Measurements from ENCODE around the gene ST3GAL5. TPM values are rescaled to one million over a fixed set of nuclear protein-coding genes. Genes with fewer than 3 reads are reported as not detected.

Gene ST3GAL5
- polyA plus RNA-seq, 4 donors: 10.8 to 13.1 (median 11.3) TPM

DNA sequence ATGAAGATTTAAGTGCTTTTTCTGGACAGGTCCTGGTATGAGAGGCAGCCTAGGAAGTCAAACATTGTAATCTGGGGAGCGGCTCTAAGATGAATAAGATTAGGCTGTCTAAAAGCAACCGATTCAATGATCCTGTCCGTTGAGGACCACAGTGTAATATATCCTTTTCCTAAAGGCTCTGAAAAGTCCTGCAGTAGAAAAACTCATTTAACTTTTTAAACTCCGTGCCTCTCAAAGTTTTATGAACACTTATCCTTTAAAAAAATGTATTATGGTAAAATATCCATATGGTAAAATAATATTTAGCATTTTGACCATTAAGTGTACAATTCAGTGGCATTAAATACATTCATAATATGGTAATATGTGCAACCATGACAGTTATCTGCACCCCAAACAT lies 95.2 kb downstream of the ST3GAL5 start:
- no peak for DNase-seq (ENCODE audit: low read depth in 4 of 4, low spot score in 3 of 4)

DNA sequence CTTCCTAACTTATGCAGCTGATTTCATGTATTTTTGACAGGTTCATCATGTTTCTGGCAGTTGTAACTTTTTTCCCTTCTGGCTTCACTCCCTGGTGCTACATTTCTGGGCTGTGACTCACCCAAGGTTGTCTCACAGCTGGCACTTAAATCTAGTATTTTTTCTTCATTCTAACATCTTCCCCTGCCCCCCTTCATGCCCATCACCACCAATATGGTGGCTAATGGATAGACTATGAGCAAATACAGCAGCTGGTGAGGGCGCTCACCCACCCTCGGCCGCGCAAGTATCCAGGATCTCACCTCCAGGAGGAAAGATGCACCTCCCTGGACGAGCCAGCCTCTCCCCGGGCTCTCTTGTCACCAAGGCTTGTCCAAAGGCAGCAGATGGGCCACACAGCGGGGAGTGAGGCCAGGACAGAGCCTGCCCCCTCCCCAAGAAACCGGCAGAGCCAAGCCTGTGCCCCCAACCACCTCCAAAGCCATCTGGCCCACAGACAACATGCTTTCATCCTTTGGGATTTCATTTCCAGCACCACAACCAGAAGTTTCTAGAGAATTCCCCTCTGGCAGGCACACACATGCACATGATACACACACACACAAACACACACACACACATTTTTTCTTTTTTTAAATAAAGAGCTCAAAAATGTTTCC lies 95.9 kb downstream of the ST3GAL5 start:
- no peak for DNase-seq (ENCODE audit: low read depth in 4 of 4, low spot score in 3 of 4)

DNA sequence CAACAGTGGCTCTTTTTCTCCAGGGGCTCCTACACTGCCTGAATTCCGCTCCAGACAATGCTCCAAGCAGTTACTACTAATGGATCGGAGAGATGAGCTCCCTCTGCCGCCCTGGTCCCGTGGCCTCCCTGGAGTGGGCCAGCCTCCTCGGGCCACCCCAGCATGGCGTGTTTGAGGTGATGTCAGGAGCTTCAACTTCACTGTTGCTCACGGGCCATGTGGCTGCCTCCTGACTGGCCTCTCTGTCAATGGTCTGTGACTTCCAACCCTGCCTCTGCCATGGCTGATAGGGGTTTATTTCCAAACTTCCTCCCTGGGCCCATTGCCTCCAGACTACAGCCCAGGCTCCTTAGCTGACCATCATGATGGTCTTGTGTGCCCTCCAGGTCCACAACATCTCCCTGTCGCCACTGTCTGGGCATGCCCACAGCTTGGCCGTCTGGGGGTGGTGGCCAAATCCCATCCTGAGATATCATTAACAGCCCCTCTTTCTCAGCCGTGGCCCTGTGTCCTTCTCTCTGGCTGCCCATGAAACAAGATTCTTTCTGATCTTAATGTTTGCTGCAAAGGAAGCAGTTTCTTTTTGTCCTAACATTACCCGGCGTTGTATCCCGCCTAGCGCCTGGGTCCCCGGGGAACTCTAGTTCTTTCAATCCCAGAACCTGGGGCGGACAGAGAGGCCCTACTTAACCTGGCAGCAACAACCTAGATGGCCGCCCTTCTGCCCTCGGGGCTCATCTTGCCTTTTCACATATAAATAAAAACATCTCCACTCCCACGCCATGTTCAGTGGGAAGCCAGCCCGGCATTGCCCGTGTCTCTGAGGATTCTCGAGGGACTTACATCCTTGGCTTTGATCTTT lies 96.9 kb downstream of the ST3GAL5 start:
- no peak for DNase-seq (ENCODE audit: low read depth in 4 of 4, low spot score in 3 of 4)

DNA sequence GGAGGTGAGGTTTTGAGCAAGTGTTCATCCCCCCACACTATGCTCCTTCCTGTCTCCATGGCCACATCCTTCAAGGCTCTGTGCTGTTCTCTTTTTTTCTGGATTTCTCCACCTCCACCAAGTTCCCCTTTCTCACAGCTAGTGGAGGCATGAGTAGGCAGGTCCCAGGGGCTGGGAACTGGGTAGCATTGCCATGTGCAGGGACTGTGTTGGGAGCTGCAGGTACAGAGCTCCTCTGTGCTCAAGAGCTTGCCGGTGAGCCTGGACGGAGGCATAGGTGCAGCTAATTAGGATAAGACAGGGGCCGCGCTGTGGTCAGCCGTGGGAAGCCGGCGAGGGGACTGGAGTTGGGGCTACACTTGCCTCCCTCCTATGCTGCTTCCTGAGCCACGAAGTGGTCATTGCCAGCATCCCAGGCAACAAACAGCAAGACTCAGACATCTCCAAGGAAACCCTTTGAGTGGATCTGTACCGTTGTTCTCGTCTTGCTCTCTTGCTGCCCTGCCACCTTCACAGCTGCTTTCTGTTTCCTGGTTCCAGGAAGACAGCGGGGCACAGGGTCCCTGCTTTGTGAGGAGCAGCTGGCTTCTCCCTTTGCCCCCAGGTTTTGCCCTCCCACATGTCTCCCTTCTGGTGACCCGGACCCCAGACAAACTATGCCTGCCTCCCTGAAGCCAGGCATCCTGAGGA lies 98.1 kb downstream of the ST3GAL5 start:
- no peak for DNase-seq (ENCODE audit: low read depth in 4 of 4, low spot score in 3 of 4)

DNA sequence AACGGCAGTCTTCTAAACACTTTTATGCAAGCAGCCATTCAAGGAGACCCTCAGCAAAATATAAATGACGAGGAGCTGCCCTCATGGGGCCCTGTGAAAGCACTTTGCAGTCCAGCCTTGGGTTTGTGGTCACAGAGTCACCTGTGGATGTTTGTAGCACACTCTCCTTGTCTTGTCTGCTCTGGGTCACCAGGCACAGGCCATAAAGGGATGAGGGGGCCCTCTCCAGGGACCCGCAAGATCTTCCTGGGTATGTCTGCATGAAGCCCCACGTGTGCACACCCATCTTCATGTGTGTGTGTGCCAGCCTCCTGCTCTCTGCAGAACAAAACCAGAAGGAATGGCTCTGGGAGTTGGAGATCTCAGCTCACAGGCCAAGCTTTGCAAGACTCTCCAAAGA lies 98.8 kb downstream of the ST3GAL5 start:
- DNase-seq (ENCODE audit: low read depth in 4 of 4, low spot score in 3 of 4): no peak

DNA sequence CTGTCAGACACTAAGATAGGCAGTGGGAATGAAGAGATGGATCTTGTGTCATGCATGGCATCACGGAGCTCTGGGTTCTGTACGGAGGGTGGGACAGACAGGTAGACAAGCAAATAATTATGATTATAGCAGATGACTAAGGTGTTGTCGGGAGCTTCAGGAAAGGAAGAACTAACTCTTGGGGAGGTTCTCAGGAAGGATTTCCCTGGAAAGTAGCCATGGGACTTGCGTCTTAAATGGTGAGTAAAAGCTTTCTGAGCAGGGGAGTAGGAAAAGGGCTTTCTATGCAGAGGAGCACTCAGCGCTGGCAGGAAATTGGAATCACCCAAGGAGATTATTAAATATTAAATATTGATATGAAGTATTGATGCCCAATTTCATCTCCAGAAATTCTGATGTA lies 99.5 kb downstream of the ST3GAL5 start:
- no peak for DNase-seq (ENCODE audit: low read depth in 4 of 4, low spot score in 3 of 4)

DNA sequence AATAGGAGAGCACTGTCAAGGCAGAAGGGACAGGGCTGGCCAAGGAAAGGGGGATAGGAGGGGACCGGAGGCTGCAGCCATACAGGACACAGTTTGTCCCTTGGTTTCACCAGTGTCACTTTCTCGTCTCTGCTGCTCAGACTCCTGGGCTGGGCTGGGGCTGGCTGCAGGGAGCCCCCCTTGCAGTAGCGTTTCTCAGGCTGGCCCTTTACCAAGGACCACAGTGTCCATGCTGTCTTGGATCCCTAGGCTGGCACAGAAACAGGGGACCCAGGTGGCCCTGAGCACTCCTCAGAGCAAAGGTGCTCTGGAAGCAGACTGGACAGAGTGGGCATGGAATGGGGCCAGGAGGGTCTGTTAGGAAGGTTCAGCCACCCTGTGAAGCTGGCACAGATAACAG lies 100.2 kb downstream of the ST3GAL5 start:
- DNase-seq (ENCODE audit: low read depth in 4 of 4, low spot score in 3 of 4): no peak

DNA sequence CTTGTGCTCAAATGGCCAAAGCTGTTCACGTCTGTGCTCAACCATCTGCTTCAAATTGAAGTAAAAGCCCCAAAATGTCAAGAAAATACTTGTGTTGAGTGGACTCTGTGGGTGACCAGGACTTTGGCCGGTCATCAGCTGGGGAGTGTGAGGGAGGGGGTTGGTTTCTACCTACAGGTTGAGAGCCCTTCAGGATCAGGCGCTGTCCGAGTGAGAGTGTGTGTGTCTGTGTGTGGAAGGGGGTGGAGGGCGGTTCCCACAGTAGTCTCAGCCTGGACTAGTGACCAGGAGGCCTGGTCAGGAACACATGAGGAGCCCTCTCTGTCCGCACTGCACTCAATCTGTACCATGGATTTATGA lies 100.8 kb downstream of the ST3GAL5 start:
- no peak for DNase-seq (ENCODE audit: low read depth in 4 of 4, low spot score in 3 of 4)

DNA sequence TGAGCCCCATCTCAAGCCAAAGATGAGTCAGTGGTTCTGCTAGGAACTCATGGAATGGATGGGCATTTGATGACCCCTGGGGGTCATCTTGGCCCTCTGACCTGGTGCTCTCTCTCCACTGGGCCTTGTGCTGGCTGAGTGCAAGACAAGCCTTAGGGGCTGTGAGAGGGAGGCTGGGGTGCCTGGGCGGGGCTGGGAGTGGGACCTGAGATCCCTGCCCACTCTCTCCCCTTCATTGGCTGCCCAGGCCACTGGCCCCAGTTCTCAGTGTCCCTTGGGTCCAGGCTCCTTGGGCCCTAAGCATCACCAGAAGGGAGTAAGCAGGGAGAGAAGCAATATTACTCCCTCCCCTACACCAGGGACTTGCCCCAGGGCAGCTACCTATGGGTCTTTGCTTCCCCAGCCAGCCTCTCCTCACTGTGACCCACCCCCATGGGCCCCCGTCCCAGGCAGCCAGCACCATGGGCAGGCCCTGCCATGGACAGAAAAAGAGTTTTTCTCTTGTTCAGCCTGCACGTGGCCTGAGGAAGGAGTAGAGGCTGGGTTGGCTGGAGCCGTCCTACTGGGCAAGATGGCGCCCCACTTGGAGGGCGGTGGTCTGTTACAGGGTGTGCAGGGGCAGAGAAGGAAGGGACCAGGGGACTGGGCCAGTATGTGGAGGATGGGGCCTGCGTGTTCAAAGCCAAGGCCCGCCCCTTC lies 101.4 kb downstream of the ST3GAL5 start:
- no peak for DNase-seq (ENCODE audit: low read depth in 4 of 4, low spot score in 3 of 4)

Other genes with a start within 250 kb of the ST3GAL5 start
- under 1 TPM in 3 of 4 donors, not detected in 1; 0.09 to 0.57 (median 0.14) TPM for gene SFTPB, start 220.8 kb downstream of the ST3GAL5 start, polyA plus RNA-seq (ENCODE audit: insufficient read length in 4 of 4)
- gene GNLY, start 194.6 kb downstream of the ST3GAL5 start, polyA plus RNA-seq (ENCODE audit: insufficient read length in 4 of 4): under 1 TPM in 3 of 4 donors, not detected in 1; 0.36 to 0.63 (median 0.51) TPM
- 10 to 100 TPM; 12.0 to 17.1 (median 13.4) TPM for gene ATOH8, start 135.0 kb downstream of the ST3GAL5 start, polyA plus RNA-seq (ENCODE audit: insufficient read length in 4 of 4)
- gene POLR1A, start 216.9 kb upstream of the ST3GAL5 start, polyA plus RNA-seq (ENCODE audit: insufficient read length in 4 of 4): 10 to 100 TPM; 18.7 to 22.5 (median 19.8) TPM
- gene PTCD3, start 217.2 kb upstream of the ST3GAL5 start, polyA plus RNA-seq (ENCODE audit: insufficient read length in 4 of 4): 100 to 1,000 TPM; 117 to 141 (median 132) TPM